ENCODE data around the gene PIK3R6.

DNA sequence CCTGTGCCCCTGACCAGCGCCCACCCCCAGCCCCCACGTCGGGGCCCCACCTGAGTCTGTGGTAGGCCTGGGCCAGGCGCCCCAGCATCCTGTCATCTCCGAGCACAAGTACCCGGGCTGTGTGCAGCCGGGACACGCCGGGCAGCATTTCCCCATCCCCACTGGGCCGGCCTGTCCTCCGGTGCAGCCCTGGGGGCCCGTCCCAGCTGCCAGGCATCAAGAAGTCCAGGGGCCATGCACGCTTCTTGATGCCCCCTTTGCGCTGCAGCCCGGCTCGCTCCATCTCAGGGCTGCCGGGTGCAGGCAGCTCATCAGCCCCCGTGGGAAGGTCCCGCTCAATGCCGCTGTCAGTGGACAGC, 39.0 kb downstream of the PIK3R6 start:
- TF ChIP-seq GATA2 (IDR thresholded peaks at IDR 0.05; ENCODE audit: low read depth, low read length) (no peak), GATA3 (IDR thresholded peaks at IDR 0.05; ENCODE audit: low read depth, low read length) (no peak)

All from SH-SY5Y (cell line).